Raji (cell line): ENCODE data around the gene CARD19.

Experiments used
- POLR2A ChIP-seq: IDR thresholded peaks from 2 replicates; pipeline ENCODE4 v1.6.1; 2011; ENCODE audit warnings: low read depth, low read length, control low read depth; ENCODE audit not compliant: insufficient read depth

Gene CARD19

GRCh38 chr9:93115486-93116071, 19.6 kb downstream of the CARD19 start:
- no peak for TF ChIP-seq POLR2A

GRCh38 chr9:93116072-93116961, 20.3 kb downstream of the CARD19 start:
- no peak for TF ChIP-seq POLR2A

- TF ChIP-seq POLR2A = no peak
Measured at GRCh38 chr9:93117924-93118862, 22.2 kb downstream of the CARD19 start.

GRCh38 chr9:93118863-93119702, 23.1 kb downstream of the CARD19 start:
- TF ChIP-seq POLR2A = no peak

- TF ChIP-seq POLR2A = no peak
Measured at GRCh38 chr9:93119703-93119952, 23.6 kb downstream of the CARD19 start.

- no peak for TF ChIP-seq POLR2A
Measured at GRCh38 chr9:93119953-93120845, 24.2 kb downstream of the CARD19 start.

GRCh38 chr9:93120846-93121315, 24.9 kb downstream of the CARD19 start:
- TF ChIP-seq POLR2A = no peak

- TF ChIP-seq POLR2A = no peak
Measured at GRCh38 chr9:93121316-93122241, 25.6 kb downstream of the CARD19 start.

GRCh38 chr9:93122721-93123221, 26.8 kb downstream of the CARD19 start:
- no peak for TF ChIP-seq POLR2A

GRCh38 chr9:93123561-93124283, 27.7 kb downstream of the CARD19 start:
- no peak for TF ChIP-seq POLR2A

GRCh38 chr9:93124793-93125192, 28.8 kb downstream of the CARD19 start:
- no peak for TF ChIP-seq POLR2A
